SH-SY5Y (cell line): Measurements from ENCODE around the gene CTCF.

Experiments
- GATA2 ChIP-seq: IDR thresholded peaks from 2 replicates; pipeline ENCODE4 v1.6.1; 2011; ENCODE audit warnings: mild to moderate bottlenecking, low read depth, low read length
- GATA3 ChIP-seq: IDR thresholded peaks from 2 replicates; pipeline ENCODE4 v1.6.1; 2011; ENCODE audit warnings: low read depth, mild to moderate bottlenecking, low read length, moderate library complexity

Gene CTCF

GRCh38 chr16:67675579-67675935 lies 113.2 kb downstream of the CTCF start:
- TF ChIP-seq GATA3 (no peak), GATA2 (no peak)

- no peak for TF ChIP-seq GATA3
- TF ChIP-seq GATA2 = no peak
Measured at GRCh38 chr16:67675999-67676398, 113.7 kb downstream of the CTCF start.

GRCh38 chr16:67676516-67676915 lies 114.2 kb downstream of the CTCF start:
- no peak for TF ChIP-seq GATA3
- no peak for TF ChIP-seq GATA2

GRCh38 chr16:67676939-67677338 lies 114.6 kb downstream of the CTCF start:
- TF ChIP-seq GATA3 (no peak), GATA2 (no peak)

GRCh38 chr16:67677712-67678111 lies 115.4 kb downstream of the CTCF start:
- no peak for TF ChIP-seq GATA2
- no peak for TF ChIP-seq GATA3

- no peak for TF ChIP-seq GATA2
- TF ChIP-seq GATA3 = no peak
Measured at GRCh38 chr16:67678354-67679023, 116.2 kb downstream of the CTCF start.

- no peak for TF ChIP-seq GATA2
- no peak for TF ChIP-seq GATA3
Measured at GRCh38 chr16:67679935-67680897, 117.9 kb downstream of the CTCF start.

GRCh38 chr16:67683767-67684166 lies 121.4 kb downstream of the CTCF start:
- no peak for TF ChIP-seq GATA3
- TF ChIP-seq GATA2 = no peak

GRCh38 chr16:67685388-67686112 lies 123.2 kb downstream of the CTCF start:
- TF ChIP-seq GATA2 = no peak
